ENCODE data around the gene ILDR2. TPM values are rescaled to one million over a fixed set of nuclear protein-coding genes. Genes with fewer than 3 reads are reported as not detected.

ILDR2 gene
- total and polyA plus RNA-seq, 4 donors: 0.06 to 3.8 (median 0.33) TPM

GRCh38 chr1:166925810-166926478 is 49.4 kb downstream of the ILDR2 start:
- H3K4me1 ChIP-seq (ENCODE audit: control insufficient read depth in 5 of 5, insufficient read depth in 5 of 5, low read length in 5 of 5): peaks cover 0 to 18% (median 0%) of the 10 kb centered on the region in 5 donors
- no peak overlapping the region for H3K4me3 ChIP-seq
- H3K36me3 ChIP-seq (ENCODE audit: control insufficient read depth in 4 of 4, insufficient read depth in 4 of 4, low read length in 4 of 4): no peaks in the 10 kb centered on the region
- H3K27ac ChIP-seq (ENCODE audit: low read depth in 1 of 2, low read length in 1 of 2): peak overlapping the region in 1 of 2 donors; percentile 4
- peaks cover 5 to 21% (median 18%) of the 10 kb centered on the region in 3 donors for H3K27me3 ChIP-seq (ENCODE audit: control insufficient read depth in 3 of 3, insufficient read depth in 3 of 3, low read length in 2 of 3)
- ATAC-seq (ENCODE audit: insufficient read depth, low FRiP score) (no peak), DNase-seq (no peak)
- no peak for TF ChIP-seq CTCF (IDR thresholded peaks at IDR 0.05; ENCODE audit: control extremely low read depth, extremely low read depth)
- no peak overlapping the region for H3K9ac ChIP-seq (ENCODE audit: insufficient read depth in 1 of 2, low read length in 2 of 2)
- no peaks in the 10 kb centered on the region for H3K9me3 ChIP-seq (ENCODE audit: control insufficient read depth in 4 of 4, insufficient read depth in 3 of 4, low read length in 3 of 4)
- 79 to 84% methylated on average over 8 of the region's 8 CpGs for WGBS, 2 donors

- no peak for DNase-seq
- 66 to 70% methylated on average over 3 of the region's 3 CpGs for WGBS, 2 donors
- no peak for ATAC-seq (ENCODE audit: insufficient read depth, low FRiP score)
- no peaks in the 10 kb centered on the region for H3K36me3 ChIP-seq (ENCODE audit: control insufficient read depth in 4 of 4, insufficient read depth in 4 of 4, low read length in 4 of 4)
- no peak for TF ChIP-seq CTCF (IDR thresholded peaks at IDR 0.05; ENCODE audit: control extremely low read depth, extremely low read depth)
- no peak overlapping the region for H3K9ac ChIP-seq (ENCODE audit: insufficient read depth in 1 of 2, low read length in 2 of 2)
- peaks cover 0 to 4% (median 0%) of the 10 kb centered on the region in 4 donors for H3K9me3 ChIP-seq (ENCODE audit: control insufficient read depth in 4 of 4, insufficient read depth in 3 of 4, low read length in 3 of 4)
- peak overlapping the region in 1 of 2 donors; percentile 43 for H3K27ac ChIP-seq (ENCODE audit: low read depth in 1 of 2, low read length in 1 of 2)
- peaks cover 9 to 28% (median 22%) of the 10 kb centered on the region in 3 donors for H3K27me3 ChIP-seq (ENCODE audit: control insufficient read depth in 3 of 3, insufficient read depth in 3 of 3, low read length in 2 of 3)
- no peak overlapping the region for H3K4me3 ChIP-seq
- H3K4me1 ChIP-seq (ENCODE audit: control insufficient read depth in 5 of 5, insufficient read depth in 5 of 5, low read length in 5 of 5): peaks cover 0 to 18% (median 0%) of the 10 kb centered on the region in 5 donors
Measured at GRCh38 chr1:166924823-166925541, 50.4 kb downstream of the ILDR2 start.

GRCh38 chr1:166920561-166921475 is 54.5 kb downstream of the ILDR2 start:
- ATAC-seq (ENCODE audit: insufficient read depth, low FRiP score) (no peak), DNase-seq (peak; percentile 4 to 34 (median 18))
- no peak overlapping the region for H3K4me3 ChIP-seq
- peaks cover 0 to 4% (median 0%) of the 10 kb centered on the region in 4 donors for H3K9me3 ChIP-seq (ENCODE audit: control insufficient read depth in 4 of 4, insufficient read depth in 3 of 4, low read length in 3 of 4)
- TF ChIP-seq CTCF (IDR thresholded peaks at IDR 0.05; ENCODE audit: control extremely low read depth, extremely low read depth): no peak
- H3K4me1 ChIP-seq (ENCODE audit: control insufficient read depth in 5 of 5, insufficient read depth in 5 of 5, low read length in 5 of 5): peaks cover 0 to 11% (median 0%) of the 10 kb centered on the region in 5 donors
- H3K36me3 ChIP-seq (ENCODE audit: control insufficient read depth in 4 of 4, insufficient read depth in 4 of 4, low read length in 4 of 4): no peaks in the 10 kb centered on the region
- WGBS, 2 donors: 5 to 10% methylated on average over 101 to 113 of the region's 113 CpGs
- H3K27ac ChIP-seq (ENCODE audit: low read depth in 1 of 2, low read length in 1 of 2): no peak overlapping the region
- H3K9ac ChIP-seq (ENCODE audit: insufficient read depth in 1 of 2, low read length in 2 of 2): no peak overlapping the region
- peaks cover 23 to 51% (median 49%) of the 10 kb centered on the region in 3 donors for H3K27me3 ChIP-seq (ENCODE audit: control insufficient read depth in 3 of 3, insufficient read depth in 3 of 3, low read length in 2 of 3)

All from lung (tissue), 12 donors.